ENCODE results near the gene TEDDM1. TPM values are rescaled to one million over a fixed set of nuclear protein-coding genes. Genes with fewer than 3 reads are reported as not detected.

Gene TEDDM1
- total and polyA plus RNA-seq, 10 of the 15 experiments (the other 5 are each of a cell fraction or from before 2014, with no cell fraction given): 0.11 TPM; not detected in 9

GRCh38 chr1:182357913-182358312, 42.6 kb downstream of the TEDDM1 start:
- no TSS peak for BruUV-seq (replicated peaks)
- ChIA-PET POLR2A (interaction anchor here (0.6 kb wide), 1 partner anchor 40 kb away, joined by 7 read pairs; no protein-coding TSS in a partner anchor), RAD21 (ENCODE audit: unreplicated experiment) (no interaction called here), CTCF (interaction anchor here (0.6 to 1.8 kb wide), 2 partner anchors 18 to 38 kb away, joined by 3 to 6 read pairs; no protein-coding TSS in a partner anchor), SMC1A (ENCODE audit: uncharacterized antibody, unreplicated experiment) (no interaction called here)
- FAIRE-seq: no peak
- TF ChIP-seq NR2F1 (conservative IDR thresholded peaks at IDR 0.05): no peak
- TF ChIP-seq MEF2A (IDR thresholded peaks at IDR 0.05; ENCODE audit: insufficient read depth, low read depth, low read length): no peak
- TF ChIP-seq STAT3 (IDR thresholded peaks at IDR 0.05; ENCODE audit: low read depth, low read length): no peak
- no peak for TF ChIP-seq TCF12 (IDR thresholded peaks at IDR 0.05; ENCODE audit: low read depth, low read length)
- TF ChIP-seq BMI1 (IDR thresholded peaks at IDR 0.05; ENCODE audit: borderline replicate concordance): no peak
- TF ChIP-seq USF2 (IDR thresholded peaks at IDR 0.05; ENCODE audit: borderline replicate concordance, low read depth, low read length): no peak
- H3K4me3 ChIP-seq: no peak overlapping the region
- no peaks in the 10 kb centered on the region for H3K79me2 ChIP-seq (ENCODE audit: control insufficient read depth, insufficient read depth, low read length)
- no peak overlapping the region for H3K4me2 ChIP-seq (ENCODE audit: control insufficient read depth, insufficient read depth)
- H3K4me1 ChIP-seq (ENCODE audit: control insufficient read depth, insufficient read depth, low read length): no peaks in the 10 kb centered on the region
- H2AFZ ChIP-seq (ENCODE audit: control insufficient read depth, low read depth, low read length): no peak overlapping the region
- no peaks in the 10 kb centered on the region for H3K36me3 ChIP-seq (ENCODE audit: control insufficient read depth in 2 of 2, insufficient read depth in 2 of 2, low read length in 1 of 2)
- in situ Hi-C loops (cut with MboI) (no loop called here), intact Hi-C loops (cut with micrococcal nuclease; ENCODE audit: unreplicated experiment) (no loop called here)
- no peak overlapping the region for H3K27ac ChIP-seq (ENCODE audit: control insufficient read depth, insufficient read depth)
- H3K9ac ChIP-seq (ENCODE audit: control insufficient read depth, insufficient read depth, low read length): no peak overlapping the region
- 28% methylated on average over 4 of the region's 4 CpGs for WGBS (ENCODE audit: insufficient coverage, insufficient replicate concordance, low lambda C conversion rate, missing lambda C conversion rate)
- H3K27me3 ChIP-seq (replicated peaks in 1 of 2; ENCODE audit: control insufficient read depth in 2 of 2, insufficient read depth in 2 of 2, low read length in 1 of 2): no peaks in the 10 kb centered on the region
- ATAC-seq: no peak
- DNase-seq (ENCODE audit: low read depth, low spot score): no peak
- H4K20me1 ChIP-seq (ENCODE audit: control insufficient read depth, insufficient read depth): no peaks in the 10 kb centered on the region
- no peaks in the 10 kb centered on the region for H3K9me3 ChIP-seq (replicated peaks; ENCODE audit: control insufficient read depth, insufficient read depth, low read length)

- Histone ChIP-seq H3K9me3 (replicated peaks; ENCODE audit: control insufficient read depth, insufficient read depth, low read length) (no peaks in the 10 kb centered on the region), H3K27ac (ENCODE audit: control insufficient read depth, insufficient read depth) (no peak overlapping the region), H3K4me3 (no peak overlapping the region), H2AFZ (ENCODE audit: control insufficient read depth, low read depth, low read length) (no peak overlapping the region), H3K79me2 (ENCODE audit: control insufficient read depth, insufficient read depth, low read length) (no peaks in the 10 kb centered on the region), H3K4me1 (ENCODE audit: control insufficient read depth, insufficient read depth, low read length) (no peaks in the 10 kb centered on the region), H3K36me3 (ENCODE audit: control insufficient read depth in 2 of 2, insufficient read depth in 2 of 2, low read length in 1 of 2) (no peaks in the 10 kb centered on the region), H3K27me3 (replicated peaks in 1 of 2; ENCODE audit: control insufficient read depth in 2 of 2, insufficient read depth in 2 of 2, low read length in 1 of 2) (no peaks in the 10 kb centered on the region), H3K9ac (ENCODE audit: control insufficient read depth, insufficient read depth, low read length) (no peak overlapping the region), H4K20me1 (ENCODE audit: control insufficient read depth, insufficient read depth) (no peaks in the 10 kb centered on the region), H3K4me2 (ENCODE audit: control insufficient read depth, insufficient read depth) (no peak overlapping the region)
- in situ Hi-C loops (cut with MboI): no loop called here
- POLR2A ChIA-PET: interaction anchor here (0.6 kb wide), 1 partner anchor 40 kb away, joined by 7 read pairs; no protein-coding TSS in a partner anchor
- BruUV-seq (replicated peaks): no TSS peak
- ATAC-seq (no peak), DNase-seq (ENCODE audit: low read depth, low spot score) (no peak), FAIRE-seq (no peak)
- RAD21 ChIA-PET (ENCODE audit: unreplicated experiment): no interaction called here
- WGBS (ENCODE audit: insufficient coverage, insufficient replicate concordance, low lambda C conversion rate, missing lambda C conversion rate): 15% methylated on average over 2 of the region's 2 CpGs
- intact Hi-C loops (cut with micrococcal nuclease; ENCODE audit: unreplicated experiment): no loop called here
- CTCF ChIA-PET: no interaction called here
- SMC1A ChIA-PET (ENCODE audit: uncharacterized antibody, unreplicated experiment): no interaction called here
- TF ChIP-seq RELB (IDR thresholded peaks at IDR 0.05; ENCODE audit: low read depth): no peak
- TF ChIP-seq YY1 (IDR thresholded peaks at IDR 0.05; ENCODE audit: low read depth, low read length): no peak
- TF ChIP-seq MYC (IDR thresholded peaks at IDR 0.05; ENCODE audit: insufficient read depth, insufficient read length, insufficient replicate concordance, low read length, severe bottlenecking): no peak
- TF ChIP-seq SMC3 (IDR thresholded peaks at IDR 0.05; ENCODE audit: borderline replicate concordance, low read length): no peak
- TF ChIP-seq ZNF592 (IDR thresholded peaks at IDR 0.05): no peak
- no peak for TF ChIP-seq SMAD1 (IDR thresholded peaks at IDR 0.05; ENCODE audit: low read depth, partially characterized antibody)
Measured at GRCh38 chr1:182357171-182357570, 43.3 kb downstream of the TEDDM1 start.
